DOHH2 (cell line): ENCODE data around the gene CRCP.

Experiments used
- H3F3A ChIP-seq: fragments of 200-600 bp; sonication (generic), shearing (Covaris generic); 2 replicates; pipeline ENCODE4 v1.6.0; 2016; ENCODE audit warnings: antibody characterized with exemption, mild to moderate bottlenecking; ENCODE audit not compliant: control insufficient read depth, insufficient read depth
- H3K27ac ChIP-seq: fragments of 200-600 bp; sonication (generic); 2 replicates; pipeline ENCODE4 v1.5.1; 2014; ENCODE audit warnings: low read depth, mild to moderate bottlenecking, low read length, moderate library complexity
- H3K27me3 ChIP-seq: fragments of 200-600 bp; sonication (generic); 2 replicates; pipeline ENCODE4 v1.6.1; 2014; ENCODE audit warnings: mild to moderate bottlenecking, low read length, mixed read lengths; ENCODE audit not compliant: control insufficient read depth
- H3K36me3 ChIP-seq: fragments of 200-600 bp; sonication (generic); 2 replicates; pipeline ENCODE4 v1.6.1; 2014; ENCODE audit warnings: mild to moderate bottlenecking, low read length, moderate library complexity, mixed read lengths; ENCODE audit not compliant: control insufficient read depth
- H3K4me1 ChIP-seq: fragments of 200-600 bp; sonication (generic); 2 replicates; pipeline ENCODE4 v1.6.1; 2014; ENCODE audit warnings: mild to moderate bottlenecking, low read length, mixed read lengths; ENCODE audit not compliant: control insufficient read depth
- H3K4me2 ChIP-seq: fragments of 200-600 bp; sonication (generic); 2 replicates; pipeline ENCODE4 v1.6.0; 2014; ENCODE audit warnings: mild to moderate bottlenecking, low read length, moderate library complexity
- H3K4me3 ChIP-seq: fragments of 200-600 bp; sonication (generic); 2 replicates; pipeline ENCODE4 v1.5.1; 2014; ENCODE audit warnings: mild to moderate bottlenecking, low read length, mixed read lengths
- H3K79me2 ChIP-seq: fragments of 200-600 bp; sonication (generic); 2 replicates; pipeline ENCODE4 v1.6.1; 2014; ENCODE audit warnings: mild to moderate bottlenecking, low read length, mixed read lengths; ENCODE audit not compliant: control insufficient read depth
- H3K9me2 ChIP-seq: fragments of 200-600 bp; sonication (generic); replicated peaks from 2 replicates; pipeline ENCODE4 v1.6.1; 2014; ENCODE audit warnings: mild to moderate bottlenecking, low read length, mixed read lengths; ENCODE audit not compliant: control insufficient read depth
- H3K9me3 ChIP-seq: fragments of 200-600 bp; sonication (generic); 2 replicates; pipeline ENCODE4 v1.6.1; 2014; ENCODE audit warnings: antibody characterized with exemption, low read length, mixed read lengths; ENCODE audit not compliant: control insufficient read depth, insufficient read depth
- H4K20me1 ChIP-seq: fragments of 200-600 bp; sonication (generic); 2 replicates; pipeline ENCODE4 v1.6.0; 2014; ENCODE audit warnings: low read depth, mild to moderate bottlenecking, antibody characterized with exemption, low read length, moderate library complexity; ENCODE audit not compliant: control insufficient read depth, insufficient read depth
- EZH2phosphoT487 ChIP-seq: fragments of 200-600 bp; sonication (generic); IDR thresholded peaks from 2 replicates; pipeline ENCODE4 v1.6.1; 2017; ENCODE audit warnings: borderline replicate concordance, mild to moderate bottlenecking, antibody characterized with exemption, low read length, moderate library complexity, mixed read lengths
- TF ChIP-seq, protein P1 (sequence below): fragments of 200-600 bp; sonication (generic); IDR thresholded peaks from one replicate; pipeline ENCODE4 v1.5.1; 2014; ENCODE audit warnings: antibody characterized with exemption, mild to moderate bottlenecking, low read depth, low read length; ENCODE audit not compliant: poor library complexity, severe bottlenecking

CRCP gene

DNA sequence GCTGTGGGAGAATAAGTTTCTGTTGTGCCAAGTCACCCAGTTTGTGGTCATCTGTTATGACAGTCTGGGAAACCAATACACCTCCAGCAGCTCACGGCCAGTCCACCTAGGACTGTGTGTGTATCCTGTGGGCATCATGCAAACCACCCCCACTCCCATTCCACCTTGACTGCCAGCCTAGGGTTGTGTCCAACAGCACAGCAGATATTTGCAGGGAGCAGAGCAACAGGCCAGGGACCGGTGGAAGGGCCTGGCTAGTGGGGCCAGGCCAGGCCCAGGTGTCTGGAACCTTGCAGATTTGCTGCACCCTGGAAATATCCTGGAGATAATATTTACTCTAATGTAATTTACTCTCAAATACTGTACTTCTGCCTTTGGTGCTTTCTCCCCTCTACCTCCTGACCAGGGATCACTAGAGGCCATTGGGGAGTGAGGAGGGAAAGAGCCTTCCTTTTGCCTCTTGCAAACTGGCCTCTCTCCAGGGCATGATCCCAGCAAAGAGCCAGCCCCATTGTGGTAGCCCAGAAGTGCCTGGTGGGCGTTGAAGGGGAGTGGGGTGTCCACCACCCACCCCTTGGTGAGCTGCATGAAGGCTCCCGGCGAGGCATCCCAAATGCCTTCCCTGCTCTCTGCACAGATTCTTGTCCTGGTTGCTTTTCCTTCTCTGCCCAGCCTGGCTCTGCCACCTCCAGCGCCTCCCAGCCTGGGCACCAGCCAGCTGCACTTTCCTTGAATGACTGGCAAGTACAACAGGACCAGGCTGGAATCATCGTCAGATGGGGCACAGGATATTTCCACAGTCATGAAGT is 75.3 kb downstream of the CRCP start:
- Histone ChIP-seq H3K79me2 (no peaks in the 10 kb centered on the region), H3K27me3 (no peaks in the 10 kb centered on the region), H3K4me1 (no peaks in the 10 kb centered on the region), H3K36me3 (no peaks in the 10 kb centered on the region), H3K4me3 (no peak overlapping the region), H3K9me3 (no peaks in the 10 kb centered on the region), H3K27ac (no peak overlapping the region), H3F3A (no peaks in the 10 kb centered on the region), H3K9me2 (no peaks in the 10 kb centered on the region), H4K20me1 (no peaks in the 10 kb centered on the region), H3K4me2 (no peak overlapping the region)
- TF ChIP-seq, protein P1, sequence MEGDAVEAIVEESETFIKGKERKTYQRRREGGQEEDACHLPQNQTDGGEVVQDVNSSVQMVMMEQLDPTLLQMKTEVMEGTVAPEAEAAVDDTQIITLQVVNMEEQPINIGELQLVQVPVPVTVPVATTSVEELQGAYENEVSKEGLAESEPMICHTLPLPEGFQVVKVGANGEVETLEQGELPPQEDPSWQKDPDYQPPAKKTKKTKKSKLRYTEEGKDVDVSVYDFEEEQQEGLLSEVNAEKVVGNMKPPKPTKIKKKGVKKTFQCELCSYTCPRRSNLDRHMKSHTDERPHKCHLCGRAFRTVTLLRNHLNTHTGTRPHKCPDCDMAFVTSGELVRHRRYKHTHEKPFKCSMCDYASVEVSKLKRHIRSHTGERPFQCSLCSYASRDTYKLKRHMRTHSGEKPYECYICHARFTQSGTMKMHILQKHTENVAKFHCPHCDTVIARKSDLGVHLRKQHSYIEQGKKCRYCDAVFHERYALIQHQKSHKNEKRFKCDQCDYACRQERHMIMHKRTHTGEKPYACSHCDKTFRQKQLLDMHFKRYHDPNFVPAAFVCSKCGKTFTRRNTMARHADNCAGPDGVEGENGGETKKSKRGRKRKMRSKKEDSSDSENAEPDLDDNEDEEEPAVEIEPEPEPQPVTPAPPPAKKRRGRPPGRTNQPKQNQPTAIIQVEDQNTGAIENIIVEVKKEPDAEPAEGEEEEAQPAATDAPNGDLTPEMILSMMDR = no peak
- TF ChIP-seq EZH2phosphoT487 = no peak

DNA sequence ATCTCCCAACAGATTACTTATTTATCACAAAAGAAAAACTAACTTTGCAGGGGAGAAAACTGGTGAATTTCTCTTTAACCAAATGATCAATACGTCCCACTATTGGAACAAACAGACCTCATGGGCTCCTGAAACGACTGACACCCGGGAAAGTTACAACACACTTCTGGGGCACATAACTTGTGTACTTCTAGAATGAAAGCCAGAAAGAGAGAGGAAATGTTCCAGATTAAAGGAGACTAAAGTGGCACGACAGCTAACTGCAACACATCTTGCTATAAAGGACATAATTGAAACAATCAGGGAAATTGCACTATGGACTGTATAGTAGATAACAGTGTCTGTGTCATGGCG is 75.8 kb downstream of the CRCP start:
- no peak overlapping the region for H3K4me2 ChIP-seq
- H3K27me3 ChIP-seq = no peaks in the 10 kb centered on the region
- no peaks in the 10 kb centered on the region for H3K79me2 ChIP-seq
- no peaks in the 10 kb centered on the region for H3K9me3 ChIP-seq
- H4K20me1 ChIP-seq = no peaks in the 10 kb centered on the region
- H3K36me3 ChIP-seq = no peaks in the 10 kb centered on the region
- no peaks in the 10 kb centered on the region for H3F3A ChIP-seq
- H3K4me3 ChIP-seq = no peak overlapping the region
- H3K27ac ChIP-seq = no peak overlapping the region
- no peaks in the 10 kb centered on the region for H3K9me2 ChIP-seq
- H3K4me1 ChIP-seq = no peaks in the 10 kb centered on the region
- TF ChIP-seq EZH2phosphoT487 = no peak
- TF ChIP-seq, protein P1 = no peak

DNA sequence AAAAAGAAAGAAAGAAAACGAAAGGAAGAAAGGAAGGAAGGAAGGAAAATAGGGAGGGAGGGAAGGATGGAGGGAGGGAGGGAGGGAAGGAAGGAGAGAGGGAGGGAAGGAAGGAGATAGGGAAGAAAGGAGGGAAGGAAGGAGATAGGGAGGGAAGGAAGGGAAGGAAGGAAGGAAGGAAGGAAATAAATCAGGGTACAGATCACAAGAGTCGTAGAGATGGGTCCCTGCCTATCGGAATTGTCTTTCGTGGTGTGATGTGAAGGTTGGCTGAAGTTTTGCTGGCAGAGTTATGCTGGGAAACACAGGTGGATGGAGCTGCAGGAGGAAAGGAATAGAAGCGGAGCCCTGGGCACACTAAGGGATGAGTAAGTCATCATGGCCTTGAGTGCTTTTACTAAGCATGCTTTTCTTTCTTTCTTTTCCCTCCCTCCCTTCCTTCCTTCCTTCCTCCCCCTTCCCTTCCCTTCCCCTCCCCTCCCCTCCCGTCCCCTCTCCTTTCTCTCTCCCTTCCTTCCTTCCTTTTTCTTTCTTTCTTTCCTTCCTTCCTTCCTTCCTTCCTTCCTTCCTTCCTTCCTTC is 78.6 kb downstream of the CRCP start:
- Histone ChIP-seq H3K9me3 (no peaks in the 10 kb centered on the region), H3F3A (no peaks in the 10 kb centered on the region), H3K79me2 (no peaks in the 10 kb centered on the region), H3K4me2 (no peak overlapping the region), H3K27ac (no peak overlapping the region), H3K36me3 (no peaks in the 10 kb centered on the region), H3K4me3 (no peak overlapping the region), H3K9me2 (no peaks in the 10 kb centered on the region), H4K20me1 (no peaks in the 10 kb centered on the region), H3K4me1 (no peaks in the 10 kb centered on the region), H3K27me3 (no peaks in the 10 kb centered on the region)
- TF ChIP-seq, protein P1 = no peak
- TF ChIP-seq EZH2phosphoT487 = no peak
